K562 (cell line): ENCODE results near the gene DMXL1. TPM values are rescaled to one million over a fixed set of nuclear protein-coding genes. Genes with fewer than 3 reads are reported as not detected.

Experiments used
- ARID4B ChIP-seq: sonication (generic); formaldehyde crosslinking; IDR thresholded peaks from 2 replicates; pipeline ENCODE4 v1.8.0; 2022; ENCODE audit warnings: mild to moderate bottlenecking, missing genetic modification reagents
- CCAR2 ChIP-seq: fragments of 200-400 bp; formaldehyde crosslinking; IDR thresholded peaks from 2 replicates; pipeline ENCODE4 v1.6.1; 2017; ENCODE audit warnings: mild to moderate bottlenecking, low read depth, low read length
- CHD1 ChIP-seq: fragments of 200-600 bp; sonication (generic); IDR thresholded peaks from one replicate; pipeline ENCODE4 v1.6.1; 2012; ENCODE audit warnings: mild to moderate bottlenecking, moderate library complexity, low read length, inconsistent platforms
- DLX4 ChIP-seq: fragments of 250-450 bp; sonication (Bioruptor Pico); IDR thresholded peaks from 2 replicates; pipeline ENCODE4 v1.6.1; 2021; ENCODE audit warnings: mild to moderate bottlenecking
- ELK1 ChIP-seq: sonication (generic); formaldehyde crosslinking; IDR thresholded peaks from 2 replicates; pipeline ENCODE4 v1.8.1; 2022; ENCODE audit warnings: missing genetic modification reagents
- FOXM1 ChIP-seq, 2 experiments: fragments of 450-650 bp in 1 of 2; sonication (generic) in 1 of 2; formaldehyde crosslinking in 1 of 2; IDR thresholded peaks; 2 replicates each; pipeline versions ENCODE4 v1.6.1 to v1.9.0; 2017 to 2022; ENCODE audit warnings: low read depth in 2 of 2, mild to moderate bottlenecking in 2 of 2, missing genetic modification reagents in 1 of 2, moderate library complexity in 1 of 2
- FOXO4 ChIP-seq: fragments of 450-650 bp; formaldehyde crosslinking; IDR thresholded peaks from 2 replicates; pipeline ENCODE4 v1.4.0; 2020; ENCODE audit warnings: mild to moderate bottlenecking, moderate library complexity
- MAFF ChIP-seq: IDR thresholded peaks from 2 replicates; pipeline ENCODE4 v1.6.1; 2012; ENCODE audit warnings: low read length, improper control_type of control experiment
- MIER1 ChIP-seq: fragments of 450-650 bp; IDR thresholded peaks from 2 replicates; pipeline ENCODE4 v1.6.1; 2016; ENCODE audit warnings: antibody characterized with exemption, mild to moderate bottlenecking, low read depth
- PHF20 ChIP-seq: fragments of 450-650 bp; IDR thresholded peaks from 2 replicates; pipeline ENCODE4 v1.6.1; 2018; ENCODE audit not compliant: partially characterized antibody
- POLR3A ChIP-seq: IDR thresholded peaks from 2 replicates; pipeline ENCODE4 v1.6.1; 2011; ENCODE audit warnings: borderline replicate concordance, mild to moderate bottlenecking, moderate library complexity; ENCODE audit not compliant: insufficient read length, insufficient read depth; ENCODE audit errors: extremely low read depth
- ZFP91 ChIP-seq: sonication (generic); formaldehyde crosslinking; IDR thresholded peaks from 2 replicates; pipeline ENCODE4 v1.8.0; 2022; ENCODE audit warnings: mild to moderate bottlenecking, missing genetic modification reagents
- ZNF165 ChIP-seq: fragments of 250-450 bp; sonication (Bioruptor Pico); IDR thresholded peaks from 2 replicates; pipeline ENCODE4 v1.4.0; 2020; ENCODE audit warnings: borderline replicate concordance
- ZNF436 ChIP-seq: fragments of 250-450, 450-650 bp; sonication (Bioruptor Pico); formaldehyde crosslinking; IDR thresholded peaks from 2 replicates; pipeline ENCODE4 v1.7.0; 2020; ENCODE audit warnings: mild to moderate bottlenecking
- ZNF639 ChIP-seq, 2 experiments: fragments of 200-800 bp in 1 of 2; sonication (Bioruptor generic) in 1 of 2; sonication (generic) in 1 of 2; formaldehyde crosslinking in 1 of 2; IDR thresholded peaks in 1 of 2; conservative IDR thresholded peaks in 1 of 2; 2 replicates each; pipeline versions ENCODE4 v1.5.0 to v1.6.1; 2016 to 2020; ENCODE audit warnings: missing compliant biosample characterization in 1 of 2, missing genetic modification characterization in 1 of 2, missing genetic modification reagents in 1 of 2
- ZNF766 ChIP-seq: fragments of 200-800 bp; sonication (Bioruptor generic); conservative IDR thresholded peaks from 2 replicates; pipeline ENCODE4 v1.6.1; 2016; ENCODE audit warnings: missing genetic modification characterization, missing compliant biosample characterization
- polyA plus RNA-seq, 8 experiments: library from polyadenylated mRNA; depleted of rRNA in 4 of 8; stranded (reverse) in 5 of 8; unstranded in 3 of 8; fragments of >200 nt; fragmentation: Nextera tagmentation in 2 of 8; fragmentation: Illumina TruSeq in 1 of 8; extraction: Ambion mirVana in 2 of 8; extraction: Trizol in 1 of 8; gene quantifications; 2 replicates each; pipeline versions ENCODE4 v1.2.1 to v1.2.3, GENCODE V29; 2011 to 2014; ENCODE audit warnings: inconsistent platforms in 1 of 8, missing spikeins in 1 of 8
- total RNA-seq, 7 experiments: library from RNA; depleted of rRNA in 6 of 7; stranded (reverse); fragments of >200 nt in 6 of 7; fragmentation: Illumina TruSeq in 2 of 7; extraction: Trizol in 2 of 7; gene quantifications; 2 replicates each; pipeline versions ENCODE4 v1.2.1 to v1.2.3, GENCODE V29; 2011 to 2021; ENCODE audit warnings: low replicate concordance in 1 of 7

Gene DMXL1
- total and polyA plus RNA-seq, 9 of the 15 experiments (the other 6 are each of a cell fraction or from before 2014, with no cell fraction given), result 8.3 to 40.3 (median 30.6) TPM

- no peak for TF ChIP-seq CCAR2
- no peak for TF ChIP-seq POLR3A
- TF ChIP-seq DLX4 (CRISPR knock-in tag), result no peak
- no peak for TF ChIP-seq MAFF
- peak; percentile 53 for TF ChIP-seq FOXM1 (IDR thresholded peaks at IDR 0.05; ENCODE audit: low read depth)
- TF ChIP-seq FOXM1 (CRISPR knock-in tag; IDR thresholded peaks at IDR 0.05; ENCODE audit: low read depth), result no peak
- no peak for TF ChIP-seq MIER1
- no peak for TF ChIP-seq ZFP91 (CRISPR knock-in tag)
- no peak for TF ChIP-seq CHD1
- no peak for TF ChIP-seq ARID4B (CRISPR knock-in tag)
- TF ChIP-seq ZNF766, result no peak
- TF ChIP-seq ZNF165 (CRISPR knock-in tag), result no peak
- no peak for TF ChIP-seq ZNF639 (CRISPR knock-in tag; conservative IDR thresholded peaks at IDR 0.05 in 1 of 2, IDR thresholded peaks at IDR 0.05 in 1 of 2)
- no peak for TF ChIP-seq FOXO4 (CRISPR knock-in tag)
- no peak for TF ChIP-seq ELK1 (CRISPR knock-in tag)
- TF ChIP-seq ZNF436 (CRISPR knock-in tag), result no peak
- no peak for TF ChIP-seq PHF20
Measured at GRCh38 chr5:119059740-119060255, 11.1 kb upstream of the DMXL1 start (continued).
